HG03565 (cell line): ENCODE results near the gene STX12.
"Not testable (repeated sequence)": the region's sequence is repeated elsewhere in the genome, so short reads cannot be mapped to it uniquely, and the experiment has no call there.

Source experiments
- ATAC-seq: cut with Tn5 transposase; IDR thresholded peaks from one replicate; pipeline ENCODE4 v1.9.1; 2021; ENCODE audit warnings: mild to moderate bottlenecking, moderate library complexity; ENCODE audit not compliant: unreplicated experiment

STX12 gene

DNA sequence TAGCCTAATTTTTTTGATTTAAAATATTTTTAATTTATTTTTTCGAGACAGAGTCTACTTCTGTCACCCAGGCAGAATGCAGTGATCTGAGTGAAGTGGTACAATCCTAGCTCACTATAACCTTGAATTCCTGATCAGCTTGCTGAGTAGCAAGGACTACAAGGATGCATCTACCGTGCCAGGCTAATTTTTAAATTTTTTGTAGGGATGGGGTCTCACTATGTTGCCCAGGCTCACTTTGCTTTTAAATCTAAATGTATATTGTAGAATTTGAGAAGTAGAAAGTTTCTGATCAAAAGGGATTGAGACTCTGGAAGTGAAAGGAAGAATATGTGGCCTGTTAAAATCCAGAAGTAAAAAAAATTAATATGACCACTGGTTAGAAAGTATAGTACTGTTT, 1.6 kb downstream of the STX12 start:
- no peak for ATAC-seq

DNA sequence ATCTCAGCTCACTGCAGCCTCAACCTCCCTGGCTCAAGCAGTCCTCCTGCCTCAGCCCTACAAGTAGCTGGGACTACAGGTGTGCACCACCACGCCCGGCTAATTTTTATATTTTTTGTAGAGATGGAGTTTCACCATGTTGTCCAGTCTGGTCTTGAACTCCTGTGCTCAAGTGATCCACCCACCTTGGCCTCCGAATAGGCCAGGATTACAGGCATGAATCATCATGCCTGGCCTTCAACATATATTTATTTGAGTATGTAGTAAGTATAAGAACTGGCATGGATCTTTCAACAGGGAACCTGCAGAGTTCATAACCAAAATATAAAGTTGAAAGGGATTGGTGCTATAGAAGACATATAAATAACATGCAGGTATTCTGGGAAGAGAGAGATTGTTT, 2.3 kb downstream of the STX12 start:
- ATAC-seq = not testable (repeated sequence)

DNA sequence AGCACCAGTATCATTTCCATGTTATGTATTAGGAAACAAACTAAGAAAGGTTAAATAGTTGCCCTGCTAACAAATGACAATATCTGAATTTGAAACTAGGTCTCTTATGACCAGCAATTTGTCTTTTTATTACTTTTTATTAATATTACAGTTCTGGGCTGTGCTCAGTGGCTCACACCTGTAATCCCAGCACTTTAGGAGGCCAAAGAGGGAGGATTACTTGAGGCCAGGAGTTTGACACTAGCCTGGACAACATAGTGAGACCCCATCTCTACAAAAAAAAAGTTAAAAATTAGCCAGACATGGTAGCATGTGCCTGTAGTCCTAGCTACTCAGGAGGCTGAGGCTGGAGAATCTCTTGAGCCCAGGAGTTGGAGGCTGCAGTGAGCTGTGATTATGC, 3.3 kb downstream of the STX12 start:
- not testable (repeated sequence) for ATAC-seq

DNA sequence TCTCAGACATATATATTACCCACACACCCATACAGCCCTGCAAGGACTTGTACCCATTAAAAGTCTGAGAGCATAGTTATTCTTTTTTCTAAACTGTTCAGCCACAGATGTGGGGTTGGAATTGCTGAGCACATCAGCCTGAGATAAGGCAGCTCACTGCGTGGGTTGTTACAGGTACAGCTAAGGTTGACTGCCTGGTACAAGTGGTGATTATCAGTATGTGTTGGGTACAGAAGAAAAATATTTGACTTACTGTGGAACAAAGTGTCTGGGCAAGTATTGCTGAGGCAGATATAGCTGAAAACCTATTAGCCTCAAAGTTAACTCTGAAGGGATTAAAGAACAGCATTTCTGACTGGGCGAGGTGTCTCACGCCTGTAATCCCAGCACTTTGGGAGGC, 5.0 kb downstream of the STX12 start:
- no peak for ATAC-seq

DNA sequence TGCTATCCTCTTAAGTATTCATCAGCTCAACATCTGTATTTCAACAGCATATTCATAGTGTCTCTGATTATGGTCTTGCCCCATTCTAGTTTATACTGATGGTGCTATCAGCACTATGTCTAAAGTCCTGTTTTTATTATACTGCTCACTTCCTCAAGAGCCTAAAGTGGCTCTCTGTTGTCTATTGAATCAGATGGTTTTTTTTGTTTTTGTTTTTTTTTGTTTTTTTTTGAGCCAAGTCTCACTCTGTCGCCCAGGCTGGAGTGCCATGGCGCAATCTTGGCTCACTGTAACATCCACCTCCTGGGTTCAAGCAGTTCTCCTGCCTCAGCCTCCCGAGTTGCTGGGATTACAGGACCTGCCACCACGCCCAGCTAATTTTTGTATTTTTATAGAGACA, 6.1 kb downstream of the STX12 start:
- no peak for ATAC-seq

DNA sequence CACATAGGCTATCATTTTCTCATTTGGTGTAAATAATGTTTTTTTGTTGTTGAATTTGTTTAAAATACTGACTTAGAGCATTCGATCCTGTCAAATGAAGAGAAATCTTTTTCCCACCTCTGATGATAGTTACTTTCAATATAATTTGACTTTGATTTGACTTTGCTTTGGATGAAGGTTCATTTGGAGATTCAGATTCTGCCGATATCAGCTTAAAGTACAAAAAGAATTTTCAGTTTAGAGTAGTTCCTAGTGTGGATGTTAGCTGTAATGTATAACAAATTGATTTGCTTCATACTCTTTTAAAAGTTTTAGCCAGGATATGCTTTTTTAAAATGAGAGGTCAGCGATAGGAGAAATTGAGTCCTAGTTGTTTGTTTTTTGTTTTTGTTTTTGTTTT, 9.9 kb downstream of the STX12 start:
- no peak for ATAC-seq

DNA sequence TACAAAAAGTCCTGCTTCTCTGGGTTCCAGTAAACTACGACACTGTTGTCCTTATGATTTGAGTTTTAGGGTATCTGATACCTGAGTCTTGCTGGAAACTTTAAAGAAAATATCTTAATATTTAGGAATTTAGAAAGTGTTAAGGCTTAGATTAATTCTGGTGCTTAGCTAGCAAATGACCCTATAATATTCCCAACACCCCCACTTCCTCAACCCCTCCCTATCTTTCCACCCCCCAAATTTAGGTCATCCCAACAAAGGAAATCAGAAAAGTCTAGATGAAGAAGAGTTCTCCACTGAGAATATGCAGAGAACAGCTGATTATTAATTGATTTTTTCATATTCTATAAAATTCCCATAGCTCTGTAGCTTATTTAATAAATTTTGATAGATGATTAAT, 11.7 kb downstream of the STX12 start:
- ATAC-seq = no peak

DNA sequence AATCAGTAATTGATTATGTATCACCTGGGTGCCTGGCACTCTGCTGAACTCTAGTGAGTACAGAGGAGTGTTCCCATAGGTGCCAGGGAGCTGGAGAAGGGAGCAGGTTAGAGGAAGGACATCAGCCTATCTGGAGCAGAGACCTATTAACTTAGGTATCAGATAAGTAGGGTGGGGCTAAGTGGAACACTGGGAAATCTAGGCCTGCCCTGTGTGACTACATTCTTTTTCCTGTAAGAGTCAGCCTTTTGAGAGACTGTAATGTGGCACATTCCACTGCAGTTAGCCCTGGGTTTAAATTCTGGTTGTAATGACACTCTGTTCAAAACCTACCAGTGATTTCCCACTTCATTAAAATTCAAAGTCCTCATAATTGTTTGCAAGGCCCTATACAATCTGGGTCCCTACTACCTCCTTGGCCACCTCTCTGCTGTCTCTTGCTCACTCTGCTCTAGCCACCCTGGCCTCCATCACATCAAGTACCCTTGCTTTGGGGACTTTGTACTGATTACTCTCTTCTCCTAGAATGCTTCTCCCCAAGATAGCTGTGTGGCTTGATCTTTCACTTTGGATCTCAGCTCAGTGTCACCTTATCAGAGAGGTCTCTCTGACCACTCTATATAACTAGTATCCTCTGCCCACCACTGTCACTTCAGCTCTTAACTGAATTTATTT, 12.9 kb downstream of the STX12 start:
- no peak for ATAC-seq

DNA sequence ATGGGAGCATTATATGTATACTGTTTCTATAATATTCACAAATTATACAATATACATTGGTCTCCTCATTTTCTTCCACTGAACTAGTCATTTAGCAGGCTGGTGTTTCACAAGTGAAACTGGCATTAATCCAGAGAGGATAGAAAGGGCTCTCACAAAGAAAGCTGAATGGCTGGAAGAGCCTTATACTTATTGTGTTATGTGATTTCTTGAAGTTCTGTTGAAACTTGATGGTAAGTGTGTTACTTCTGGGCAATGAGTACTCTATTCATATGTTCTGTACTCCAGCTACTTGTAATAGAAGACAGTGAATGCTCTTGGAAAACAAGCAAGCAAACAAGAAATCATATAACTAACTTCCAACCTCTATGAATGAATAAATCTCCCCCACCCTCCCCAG, 14.9 kb downstream of the STX12 start:
- no peak for ATAC-seq

DNA sequence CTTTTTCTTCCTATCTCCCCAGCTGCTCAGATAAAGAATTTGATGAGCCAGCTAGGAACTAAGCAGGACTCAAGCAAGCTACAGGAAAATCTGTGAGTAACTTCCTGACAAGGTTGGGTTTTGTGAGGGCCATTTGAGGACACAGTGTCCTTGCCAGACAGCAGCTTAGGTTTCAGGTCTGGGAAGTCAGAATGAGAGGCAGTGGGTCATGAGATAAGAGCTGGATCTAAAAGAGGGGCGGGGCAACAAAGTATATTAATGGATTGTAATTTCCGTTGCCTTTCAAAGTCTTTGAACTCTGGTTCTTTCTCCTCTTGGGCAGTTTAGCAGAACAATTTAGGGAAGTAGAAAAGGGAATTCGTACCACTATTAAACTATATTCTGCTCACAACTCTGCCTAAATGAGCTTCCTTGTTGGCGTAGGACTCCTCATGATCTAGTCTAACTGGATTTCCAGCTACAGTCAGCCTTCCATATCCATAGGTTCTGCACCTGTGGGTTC, 16.6 kb downstream of the STX12 start:
- ATAC-seq = no peak

DNA sequence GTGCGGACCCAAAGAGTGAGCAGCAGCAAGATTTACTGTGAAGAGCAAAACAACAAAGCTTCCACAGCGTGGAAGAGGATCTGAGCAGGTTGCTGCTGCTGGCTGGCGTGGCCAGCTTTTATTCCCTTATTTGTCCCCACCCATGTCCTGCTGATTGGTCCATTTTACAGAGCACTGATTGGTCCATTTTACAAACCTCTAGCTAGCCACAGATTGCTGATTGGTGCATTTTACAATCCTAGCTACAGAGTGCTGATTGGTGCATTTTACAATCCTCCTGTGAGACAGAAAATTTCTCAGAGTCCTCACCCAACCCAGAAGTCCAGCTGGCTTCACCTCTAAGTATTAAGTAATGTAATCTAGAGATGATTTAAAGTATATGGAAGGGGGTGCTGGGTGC, 17.3 kb downstream of the STX12 start:
- not testable (repeated sequence) for ATAC-seq

DNA sequence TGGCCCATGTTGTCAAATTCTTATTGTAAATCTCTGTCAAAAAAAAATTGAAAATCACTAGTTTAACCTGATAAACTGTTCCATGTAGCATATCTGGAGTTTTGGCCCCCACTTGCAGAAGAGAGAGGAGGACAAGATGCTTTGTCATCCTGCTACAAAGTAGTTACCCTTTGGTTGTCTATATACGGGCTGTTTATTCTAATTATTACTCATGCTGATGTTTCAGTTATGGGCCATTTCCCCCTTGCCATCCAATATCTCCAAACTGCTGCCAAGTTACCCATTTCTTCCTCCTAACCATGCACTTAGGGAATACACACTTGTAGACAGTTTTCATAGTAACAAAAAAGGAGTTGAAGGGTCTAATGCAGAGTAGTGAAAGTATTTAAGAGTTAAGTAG, 22.6 kb downstream of the STX12 start:
- no peak for ATAC-seq

DNA sequence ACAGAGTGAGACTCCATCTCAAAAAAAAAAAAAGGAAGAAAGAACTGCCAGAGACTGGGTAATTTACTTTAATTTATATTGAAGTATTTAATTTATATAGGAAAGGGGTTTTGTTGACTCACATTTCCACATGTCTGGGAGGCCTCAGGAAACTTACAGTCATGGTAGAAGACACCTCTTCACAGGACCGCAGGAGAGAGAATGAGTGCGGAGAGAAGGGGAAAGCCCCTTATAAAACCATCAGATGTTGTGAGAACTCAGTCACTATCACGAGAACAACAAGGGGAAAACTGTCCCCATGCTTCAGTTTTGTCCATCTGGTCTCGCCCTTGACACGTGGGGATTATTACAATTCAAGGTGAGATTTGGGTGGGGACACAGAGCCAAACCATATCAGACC, 31.8 kb downstream of the STX12 start:
- no peak for ATAC-seq

DNA sequence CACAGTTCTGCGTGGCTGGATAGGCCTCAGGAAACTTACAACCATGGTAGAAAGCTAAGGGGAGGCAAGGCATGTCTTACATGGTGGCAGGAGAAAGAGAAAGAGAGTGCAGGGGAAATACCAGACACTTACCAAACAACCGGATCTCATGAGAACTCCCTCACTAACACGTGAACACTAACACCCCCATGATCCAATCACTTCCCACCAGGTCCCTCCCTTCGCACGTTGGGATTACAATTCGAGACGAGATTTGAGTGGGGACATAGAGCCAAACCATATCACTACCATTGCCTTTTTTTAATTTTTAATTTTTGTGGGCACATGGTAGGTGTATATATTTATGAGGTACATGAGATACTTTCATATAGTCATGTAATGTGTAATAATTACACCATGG, 33.7 kb downstream of the STX12 start:
- ATAC-seq = no peak

DNA sequence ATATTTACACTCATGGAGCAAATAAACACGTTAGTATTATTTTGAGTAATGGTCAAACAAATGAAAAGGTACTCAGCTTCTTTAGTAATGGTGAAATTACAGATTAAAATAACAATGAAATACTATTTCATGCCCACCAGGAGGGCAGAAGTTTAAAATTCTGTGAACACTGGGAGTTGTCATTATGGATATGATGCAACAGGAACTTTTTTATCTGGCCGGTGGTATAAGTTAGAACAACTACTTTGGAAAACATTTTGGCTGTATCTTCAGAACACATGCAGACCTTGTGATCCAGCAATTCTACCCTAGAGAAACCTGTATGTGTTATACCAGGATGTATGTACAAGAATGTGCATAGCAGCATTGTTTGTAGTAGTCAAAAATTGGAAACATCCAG, 34.4 kb downstream of the STX12 start:
- ATAC-seq = no peak

DNA sequence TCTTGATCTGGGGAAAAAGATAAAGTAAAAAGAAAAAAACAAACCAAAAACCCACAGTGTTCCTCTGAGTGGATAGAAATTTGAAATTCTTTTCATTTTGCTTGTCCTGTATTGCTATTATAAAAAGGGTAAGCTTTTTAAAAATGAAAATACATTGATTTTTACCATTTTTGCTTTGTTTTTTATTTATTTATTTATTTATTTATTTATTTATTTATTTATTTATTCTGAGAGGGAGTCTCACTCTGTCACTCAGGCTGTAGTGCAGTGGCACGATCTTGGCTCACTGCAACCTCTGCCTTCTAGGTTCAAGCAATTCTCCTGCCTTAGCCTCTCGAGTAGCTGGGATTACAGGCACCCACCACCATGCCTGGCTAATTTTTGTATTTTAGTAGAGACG, 35.1 kb downstream of the STX12 start:
- not testable (repeated sequence) for ATAC-seq

DNA sequence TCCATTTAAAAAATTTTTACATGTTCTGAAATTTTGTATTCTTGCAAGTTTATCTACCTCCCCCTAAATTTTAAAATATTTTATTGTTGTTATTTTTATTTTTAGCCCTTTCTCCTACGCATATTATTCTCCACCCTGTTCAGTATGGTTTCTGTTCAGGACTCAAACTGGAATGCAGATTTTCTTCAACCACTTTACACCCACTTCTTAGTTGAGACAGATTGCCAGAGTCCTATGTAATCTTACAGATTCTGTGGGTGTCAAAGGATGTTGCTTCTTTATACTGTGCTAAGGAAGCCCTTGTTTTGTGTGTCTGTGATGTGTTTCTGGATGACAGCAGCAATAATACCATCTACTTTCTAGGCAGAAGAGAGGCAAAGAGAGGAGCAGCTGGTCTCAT, 36.9 kb downstream of the STX12 start:
- ATAC-seq = no peak

DNA sequence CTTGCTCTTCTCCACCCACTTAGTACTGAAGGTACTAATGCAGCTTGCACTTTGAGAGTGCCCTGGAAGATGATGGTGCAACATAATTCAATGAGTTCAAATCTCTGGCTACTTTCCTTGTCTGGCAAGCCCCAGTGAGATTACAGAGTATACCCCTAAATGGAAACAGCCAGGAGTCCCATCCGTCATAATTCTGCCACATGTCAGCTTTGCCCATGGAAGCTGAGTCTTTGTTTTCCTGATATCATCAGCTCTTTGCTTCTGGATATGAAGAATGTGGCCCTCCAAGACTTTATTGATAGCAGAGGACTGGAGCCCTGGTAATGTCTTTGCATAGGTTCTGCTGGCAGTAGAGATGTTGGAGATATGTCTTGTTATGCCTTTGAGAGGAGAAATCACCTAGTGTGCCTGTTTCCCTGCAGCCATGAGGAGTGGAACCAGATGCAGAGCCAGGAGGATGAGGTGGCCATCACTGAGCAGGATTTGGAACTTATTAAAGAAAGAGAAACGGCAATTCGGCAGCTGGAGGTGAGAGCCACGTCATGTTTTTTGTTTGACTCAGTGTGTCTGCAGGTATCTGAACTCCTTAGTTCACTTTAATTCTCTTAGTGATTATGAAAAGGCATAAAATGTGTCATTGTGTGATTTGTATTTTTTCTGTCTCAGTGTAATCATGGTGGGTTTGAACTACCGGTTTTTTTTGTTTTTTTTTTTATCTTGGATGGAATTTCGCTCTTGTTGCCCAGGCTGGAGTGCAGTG, 38.9 kb downstream of the STX12 start:
- ATAC-seq = no peak

DNA sequence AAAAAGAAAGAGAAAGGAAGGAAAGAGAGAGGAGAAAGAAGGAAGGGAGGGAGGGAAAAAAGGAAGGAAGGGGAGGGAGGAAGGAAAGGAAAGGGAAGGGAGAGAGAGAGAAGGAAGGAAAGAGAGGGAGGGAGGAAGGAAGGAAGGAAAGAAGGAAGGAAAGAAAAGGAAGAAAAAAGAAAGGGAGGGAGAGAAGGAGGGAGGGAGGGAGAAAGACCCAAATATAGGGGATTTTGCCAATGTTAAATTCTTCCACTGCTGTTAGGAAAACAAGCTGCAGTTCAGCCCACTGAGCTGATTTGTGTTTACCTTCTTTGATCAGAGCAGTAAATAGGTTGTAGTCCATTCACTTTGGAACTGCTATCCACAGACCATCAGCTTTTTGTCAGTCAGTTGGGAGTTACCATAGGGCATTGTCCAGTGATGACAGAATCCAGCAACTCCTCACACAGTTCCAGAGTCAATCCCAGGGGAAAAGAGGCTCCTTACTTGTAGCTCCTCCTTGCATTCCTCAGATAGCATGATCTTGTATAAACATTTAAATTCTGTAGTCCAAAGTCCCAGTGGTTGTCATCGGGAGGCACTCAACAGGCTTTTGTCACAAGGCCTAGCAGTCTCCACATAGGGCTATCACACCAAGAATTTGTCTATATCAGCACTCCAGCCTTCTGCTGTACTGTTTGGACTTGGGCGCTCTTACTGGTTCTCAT, 44.1 kb downstream of the STX12 start:
- no peak for ATAC-seq

DNA sequence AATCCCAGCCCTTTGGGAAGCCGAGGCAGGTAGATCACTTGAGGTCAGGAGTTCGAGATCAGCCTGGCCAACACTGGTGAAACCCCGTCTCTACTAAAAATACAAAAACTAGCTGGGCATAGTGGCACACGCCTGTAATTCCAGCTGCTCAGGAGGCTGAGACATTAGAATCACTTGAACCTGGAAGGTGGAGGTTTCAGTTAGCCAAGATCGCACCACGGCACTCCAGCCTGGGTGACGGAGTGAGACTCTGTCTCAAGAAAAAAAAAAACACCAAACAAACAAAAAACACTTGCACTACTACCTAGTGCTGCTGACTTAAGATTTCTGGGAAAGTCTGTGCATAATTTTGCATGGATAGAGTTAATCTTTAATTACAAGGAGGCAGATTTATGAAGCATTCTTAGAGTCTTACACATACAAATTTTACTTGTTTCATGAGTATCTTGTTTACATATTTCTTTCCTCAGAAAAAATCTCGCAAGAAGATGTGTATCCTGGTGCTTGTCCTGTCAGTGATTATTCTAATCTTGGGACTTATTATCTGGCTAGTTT, 48.8 kb downstream of the STX12 start:
- ATAC-seq = no peak

DNA sequence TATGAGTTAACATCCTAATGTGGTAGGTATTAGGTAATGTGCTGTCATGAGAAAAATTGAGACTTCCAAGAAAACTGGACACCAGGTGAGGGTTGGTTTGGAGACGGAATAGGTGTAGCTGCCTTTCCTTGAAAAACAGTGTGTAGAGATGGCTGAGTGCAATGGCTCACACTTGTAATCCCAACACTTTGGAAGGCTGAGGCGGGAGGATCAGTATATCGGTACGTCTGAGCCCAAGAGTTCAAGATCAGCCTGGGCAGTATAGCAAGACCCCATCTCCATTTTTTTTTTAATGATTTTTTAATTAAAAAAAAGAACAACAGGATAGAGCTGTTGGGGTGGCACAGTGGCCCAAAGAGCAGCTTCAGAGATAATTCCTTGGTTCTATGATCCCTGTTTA, 50.8 kb downstream of the STX12 start:
- no peak for ATAC-seq

DNA sequence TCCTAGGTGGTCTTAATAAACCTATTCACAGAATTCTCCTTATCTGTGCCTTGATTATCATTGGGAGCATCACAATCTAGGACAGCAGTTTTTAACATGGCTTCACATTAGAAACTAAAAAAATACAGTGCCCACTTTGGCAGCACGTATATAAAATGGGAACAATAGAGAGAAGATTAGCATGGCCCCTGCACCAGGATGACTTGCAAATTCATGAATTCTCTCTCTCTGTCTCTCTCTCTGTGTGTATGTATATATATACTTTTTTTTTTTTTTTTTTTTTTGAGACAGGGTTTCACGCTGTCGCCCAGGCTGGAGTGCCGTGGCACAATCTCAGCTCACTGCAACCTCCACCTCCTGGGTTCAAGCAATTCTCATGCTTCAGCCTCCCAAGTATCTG, 51.4 kb downstream of the STX12 start:
- no peak for ATAC-seq
